D721Med (cell line): ENCODE data around the gene ATXN7L2.

Experiments used
- DNase-seq: peaks from one replicate; pipeline ENCODE4 v3.0.0; 2011; ENCODE audit warnings: low spot score; ENCODE audit not compliant: insufficient read length
- FAIRE-seq: peaks from 2 replicates; lab custom pipeline; 2011; peaks lifted over from hg19 to GRCh38; lab: Jason Lieb, UNC
- CTCF ChIP-seq: IDR thresholded peaks from 2 replicates; pipeline ENCODE4 v1.5.1; 2012; ENCODE audit warnings: mild to moderate bottlenecking, control low read depth; ENCODE audit not compliant: insufficient read depth; ENCODE audit errors: missing control alignments

ATXN7L2 gene

GRCh38 chr1:109490029-109490933, 6.6 kb downstream of the ATXN7L2 start:
- peak; percentile 72 for DNase-seq
- FAIRE-seq = no peak
- TF ChIP-seq CTCF = peak; percentile 82

- DNase-seq (no peak), FAIRE-seq (no peak)
- no peak for TF ChIP-seq CTCF
These were observed 7.2 kb downstream of the ATXN7L2 start for GRCh38 chr1:109490934-109491302.

- FAIRE-seq = no peak
- TF ChIP-seq CTCF = no peak
These were observed 7.7 kb downstream of the ATXN7L2 start for GRCh38 chr1:109491372-109491771.

GRCh38 chr1:109492779-109493178, 9.1 kb downstream of the ATXN7L2 start:
- no peak for FAIRE-seq
- no peak for TF ChIP-seq CTCF

More at GRCh38 chr1:109491372-109491771, 7.7 kb downstream of the ATXN7L2 start:
- DNase-seq = no peak

GRCh38 chr1:109493227-109493626, 9.5 kb downstream of the ATXN7L2 start:
- DNase-seq = no peak
- no peak for TF ChIP-seq CTCF
- FAIRE-seq = no peak

More at GRCh38 chr1:109492779-109493178, 9.1 kb downstream of the ATXN7L2 start:
- DNase-seq = no peak

GRCh38 chr1:109493805-109494539, 10.3 kb downstream of the ATXN7L2 start, which contains the start of gene CYB561D1:
CYB561D1 (plus strand) TSS chr1:109494094; CDS start chr1:109494140, 46 bp downstream.
- DNase-seq (peak; percentile 78), FAIRE-seq (no peak)
- TF ChIP-seq CTCF = peak; percentile 65
